Transverse colon (tissue), 4 donors: ENCODE results near the gene FIBIN.

Experiments used
- EP300 ChIP-seq: sonication (generic); formaldehyde crosslinking; IDR thresholded peaks from one replicate; pipeline ENCODE4 v1.6.1; 2017; ENCODE audit warnings: antibody characterized with exemption, low read depth
- POLR2A ChIP-seq: fragments of 450-650 bp; IDR thresholded peaks from one replicate; pipeline ENCODE4 v1.6.1; 2016; ENCODE audit warnings: antibody characterized with exemption, mild to moderate bottlenecking, moderate library complexity
- POLR2AphosphoS5 ChIP-seq, 3 donors: sonication (generic); formaldehyde crosslinking; IDR thresholded peaks; one replicate each; pipeline ENCODE4 v1.6.1; 2016; ENCODE audit warnings: antibody characterized with exemption in 3 of 3
- TF ChIP-seq, protein P1 (sequence below), 5 experiments: fragments of 200-600 bp in 3 of 5; fragments of 450-650 bp in 2 of 5; sonication (generic) in 3 of 5; IDR thresholded peaks; 1 replicate in 2 of 5; 2 replicates in 3 of 5; pipeline ENCODE4 v1.5.1; 2016 to 2017; ENCODE audit warnings: antibody characterized with exemption in 5 of 5, inconsistent platforms in 3 of 5, mild to moderate bottlenecking in 2 of 5, moderate library complexity in 1 of 5

DNA sequence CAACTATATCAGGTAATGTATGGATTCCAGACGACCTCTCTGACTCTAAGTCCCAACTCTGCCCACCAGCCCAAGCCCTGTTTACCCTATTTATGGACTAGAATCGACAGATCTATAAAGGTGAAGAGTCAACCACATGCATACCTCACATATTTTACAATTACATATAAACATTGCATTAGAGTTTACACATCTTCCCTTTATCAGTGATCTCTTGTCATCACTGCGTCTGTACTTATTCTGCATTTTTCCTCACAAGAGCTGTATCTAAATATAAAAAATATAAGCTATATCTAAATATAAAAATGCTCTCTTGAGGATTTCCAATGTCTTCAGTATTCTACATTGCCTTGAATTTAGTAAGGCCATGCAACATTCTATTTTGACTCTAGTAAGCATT, 8.5 kb downstream of the FIBIN start:
- TF ChIP-seq EP300 (no peak), POLR2A (no peak), POLR2AphosphoS5 (IDR thresholded peaks at IDR 0.05) (no peak)
- TF ChIP-seq, protein P1, sequence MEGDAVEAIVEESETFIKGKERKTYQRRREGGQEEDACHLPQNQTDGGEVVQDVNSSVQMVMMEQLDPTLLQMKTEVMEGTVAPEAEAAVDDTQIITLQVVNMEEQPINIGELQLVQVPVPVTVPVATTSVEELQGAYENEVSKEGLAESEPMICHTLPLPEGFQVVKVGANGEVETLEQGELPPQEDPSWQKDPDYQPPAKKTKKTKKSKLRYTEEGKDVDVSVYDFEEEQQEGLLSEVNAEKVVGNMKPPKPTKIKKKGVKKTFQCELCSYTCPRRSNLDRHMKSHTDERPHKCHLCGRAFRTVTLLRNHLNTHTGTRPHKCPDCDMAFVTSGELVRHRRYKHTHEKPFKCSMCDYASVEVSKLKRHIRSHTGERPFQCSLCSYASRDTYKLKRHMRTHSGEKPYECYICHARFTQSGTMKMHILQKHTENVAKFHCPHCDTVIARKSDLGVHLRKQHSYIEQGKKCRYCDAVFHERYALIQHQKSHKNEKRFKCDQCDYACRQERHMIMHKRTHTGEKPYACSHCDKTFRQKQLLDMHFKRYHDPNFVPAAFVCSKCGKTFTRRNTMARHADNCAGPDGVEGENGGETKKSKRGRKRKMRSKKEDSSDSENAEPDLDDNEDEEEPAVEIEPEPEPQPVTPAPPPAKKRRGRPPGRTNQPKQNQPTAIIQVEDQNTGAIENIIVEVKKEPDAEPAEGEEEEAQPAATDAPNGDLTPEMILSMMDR (IDR thresholded peaks at IDR 0.05), result no peak
